C4-2B (cell line): ENCODE results near the gene TMTC2.

Experiments
- H3K27ac ChIP-seq: fragments of 450-650 bp; 2 replicates; pipeline ENCODE4 v1.5.1; 2017
- CTCF ChIP-seq: fragments of 450-650 bp; conservative IDR thresholded peaks from 2 replicates; pipeline ENCODE4 v1.5.1; 2017; ENCODE audit warnings: mild to moderate bottlenecking
- ZFX ChIP-seq: fragments of 450-650 bp; IDR thresholded peaks from 2 replicates; pipeline ENCODE4 v1.6.1; 2017

Gene TMTC2

GRCh38 chr12:82686168-82687020 lies at the start of gene TMTC2:
Gene TMTC2 (plus strand): TSS chr12:82686906.
- TF ChIP-seq ZFX (no peak), CTCF (no peak)
- H3K27ac ChIP-seq: peak within 1 kb of the TSS; percentile 80

- TF ChIP-seq CTCF (no peak), ZFX (no peak)
These were observed 48.4 kb upstream of the TMTC2 start for GRCh38 chr12:82638324-82638723.

GRCh38 chr12:82644896-82645295 lies 41.8 kb upstream of the TMTC2 start:
- TF ChIP-seq ZFX (no peak), CTCF (no peak)
- H3K27ac ChIP-seq: no peak overlapping the region

More at GRCh38 chr12:82638324-82638723, 48.4 kb upstream of the TMTC2 start:
- no peak overlapping the region for H3K27ac ChIP-seq

- H3K27ac ChIP-seq: no peak overlapping the region
These were observed 41.3 kb upstream of the TMTC2 start for GRCh38 chr12:82645414-82645813.

GRCh38 chr12:82647853-82648252 lies 38.9 kb upstream of the TMTC2 start:
- TF ChIP-seq ZFX (no peak), CTCF (no peak)
- H3K27ac ChIP-seq: no peak overlapping the region

More at GRCh38 chr12:82645414-82645813, 41.3 kb upstream of the TMTC2 start:
- TF ChIP-seq ZFX: no peak

GRCh38 chr12:82648259-82648909 lies 38.3 kb upstream of the TMTC2 start:
- no peak overlapping the region for H3K27ac ChIP-seq
- TF ChIP-seq ZFX (no peak), CTCF (no peak)

GRCh38 chr12:82650627-82651337 lies 35.9 kb upstream of the TMTC2 start:
- TF ChIP-seq CTCF (no peak), ZFX (no peak)
- no peak overlapping the region for H3K27ac ChIP-seq
